ENCODE data around the gene DAD1.
"Not testable (repeated sequence)": the region's sequence is repeated elsewhere in the genome, so short reads cannot be mapped to it uniquely, and the experiment has no call there.

The DAD1 gene

GRCh38 chr14:22567437-22567836 lies 21.6 kb downstream of the DAD1 start:
- no peak for DNase-seq (ENCODE audit: low read depth)

- DNase-seq (ENCODE audit: low read depth) = no peak
These were observed 22.2 kb downstream of the DAD1 start for GRCh38 chr14:22566845-22567244.

GRCh38 chr14:22566266-22566665 lies 22.8 kb downstream of the DAD1 start:
- DNase-seq (ENCODE audit: low read depth) = not testable (repeated sequence)

- DNase-seq (ENCODE audit: low read depth) = no peak
These were observed 23.6 kb downstream of the DAD1 start for GRCh38 chr14:22565391-22565945.

- no peak for DNase-seq (ENCODE audit: low read depth)
These were observed 24.6 kb downstream of the DAD1 start for GRCh38 chr14:22564463-22564862.

- DNase-seq (ENCODE audit: low read depth) = no peak
These were observed 25.0 kb downstream of the DAD1 start for GRCh38 chr14:22563987-22564386.

- no peak for DNase-seq (ENCODE audit: low read depth)
These were observed 27.1 kb downstream of the DAD1 start for GRCh38 chr14:22561661-22562579.

GRCh38 chr14:22561366-22561660 lies 27.7 kb downstream of the DAD1 start:
- DNase-seq (ENCODE audit: low read depth) = no peak

- no peak for DNase-seq (ENCODE audit: low read depth)
These were observed 28.2 kb downstream of the DAD1 start for GRCh38 chr14:22560662-22561365.

GRCh38 chr14:22559041-22559440 lies 30.0 kb downstream of the DAD1 start:
- DNase-seq (ENCODE audit: low read depth) = no peak

GRCh38 chr14:22558221-22558913 lies 30.7 kb downstream of the DAD1 start:
- DNase-seq (ENCODE audit: low read depth) = no peak

- no peak for DNase-seq (ENCODE audit: low read depth)
These were observed 31.2 kb downstream of the DAD1 start for GRCh38 chr14:22557846-22558220.

GRCh38 chr14:22556990-22557623 lies 31.9 kb downstream of the DAD1 start:
- peak; percentile 66 for DNase-seq (ENCODE audit: low read depth)

- DNase-seq (ENCODE audit: low read depth) = no peak
These were observed 32.7 kb downstream of the DAD1 start for GRCh38 chr14:22556021-22556989.

GRCh38 chr14:22555384-22556011 lies 33.5 kb downstream of the DAD1 start:
- no peak for DNase-seq (ENCODE audit: low read depth)

GRCh38 chr14:22554498-22555383 lies 34.3 kb downstream of the DAD1 start:
- no peak for DNase-seq (ENCODE audit: low read depth)

- not testable (repeated sequence) for DNase-seq (ENCODE audit: low read depth)
These were observed 35.0 kb downstream of the DAD1 start for GRCh38 chr14:22553861-22554497.

- no peak for DNase-seq (ENCODE audit: low read depth)
These were observed 35.6 kb downstream of the DAD1 start for GRCh38 chr14:22553445-22553844.

GRCh38 chr14:22552827-22553076 lies 36.3 kb downstream of the DAD1 start:
- no peak for DNase-seq (ENCODE audit: low read depth)

Data from fibroblast of the conjunctiva (primary cell).